Measurements from ENCODE around the gene RUFY2. TPM values are rescaled to one million over a fixed set of nuclear protein-coding genes. Genes with fewer than 3 reads are reported as not detected.

Gene RUFY2
- total RNA-seq, 4 donors from 2014 or later: 18.0 to 53.6 (median 29.0) TPM

GRCh38 chr10:68385740-68386139, 21.3 kb downstream of the RUFY2 start:
- peaks cover 0 to 82% (median 0%) of the 10 kb centered on the region in 3 donors for H3K36me3 ChIP-seq
- no peak overlapping the region for H3K4me3 ChIP-seq
- TF ChIP-seq CTCF (IDR thresholded peaks at IDR 0.05): no peak
- TF ChIP-seq POLR2A (IDR thresholded peaks at IDR 0.05): no peak
- no peaks in the 10 kb centered on the region for H3K27me3 ChIP-seq
- H3K9me3 ChIP-seq: no peaks in the 10 kb centered on the region
- H3K27ac ChIP-seq: no peak overlapping the region
- no peaks in the 10 kb centered on the region for H3K4me1 ChIP-seq
- DNase-seq: no peak

- TF ChIP-seq POLR2A (IDR thresholded peaks at IDR 0.05): no peak
- no peak for TF ChIP-seq CTCF (IDR thresholded peaks at IDR 0.05)
- no peaks in the 10 kb centered on the region for H3K4me1 ChIP-seq
- peaks cover 0 to 9% (median 2%) of the 10 kb centered on the region in 4 donors for H3K9me3 ChIP-seq
- no peaks in the 10 kb centered on the region for H3K27me3 ChIP-seq
- no peak overlapping the region for H3K4me3 ChIP-seq
- no peak for DNase-seq
- H3K36me3 ChIP-seq: peaks cover 0 to 62% (median 0%) of the 10 kb centered on the region in 3 donors
- no peak overlapping the region for H3K27ac ChIP-seq
Measured at GRCh38 chr10:68371604-68372003, 35.5 kb downstream of the RUFY2 start.

- TF ChIP-seq CTCF (IDR thresholded peaks at IDR 0.05) (no peak), POLR2A (IDR thresholded peaks at IDR 0.05) (no peak)
- Histone ChIP-seq H3K9me3 (peaks cover 0 to 8% (median 2%) of the 10 kb centered on the region in 4 donors), H3K27me3 (no peaks in the 10 kb centered on the region), H3K36me3 (peaks cover 0 to 44% (median 0%) of the 10 kb centered on the region in 3 donors), H3K27ac (no peak overlapping the region), H3K4me3 (no peak overlapping the region), H3K4me1 (no peaks in the 10 kb centered on the region)
- no peak for DNase-seq
Measured at GRCh38 chr10:68367121-68367520, 40.0 kb downstream of the RUFY2 start.

GRCh38 chr10:68366600-68366999, 40.5 kb downstream of the RUFY2 start:
- no peak overlapping the region for H3K4me3 ChIP-seq
- no peaks in the 10 kb centered on the region for H3K4me1 ChIP-seq
- TF ChIP-seq POLR2A (IDR thresholded peaks at IDR 0.05) (no peak), CTCF (IDR thresholded peaks at IDR 0.05) (no peak)
- no peak overlapping the region for H3K27ac ChIP-seq
- no peaks in the 10 kb centered on the region for H3K27me3 ChIP-seq
- peaks cover 0 to 2% (median under 1%) of the 10 kb centered on the region in 4 donors for H3K9me3 ChIP-seq
- no peak for DNase-seq
- peaks cover 0 to 43% (median 0%) of the 10 kb centered on the region in 3 donors for H3K36me3 ChIP-seq

GRCh38 chr10:68365611-68366010, 41.5 kb downstream of the RUFY2 start:
- no peak overlapping the region for H3K4me3 ChIP-seq
- H3K27me3 ChIP-seq: no peaks in the 10 kb centered on the region
- no peak for DNase-seq
- no peak overlapping the region for H3K27ac ChIP-seq
- no peaks in the 10 kb centered on the region for H3K9me3 ChIP-seq
- peaks cover 0 to 43% (median 0%) of the 10 kb centered on the region in 3 donors for H3K36me3 ChIP-seq
- no peaks in the 10 kb centered on the region for H3K4me1 ChIP-seq
- TF ChIP-seq POLR2A (IDR thresholded peaks at IDR 0.05): no peak

GRCh38 chr10:68364101-68364886, 42.8 kb downstream of the RUFY2 start:
- no peak for DNase-seq
- H3K27ac ChIP-seq: no peak overlapping the region
- H3K27me3 ChIP-seq: no peaks in the 10 kb centered on the region
- H3K36me3 ChIP-seq: peaks cover 0 to 37% (median 0%) of the 10 kb centered on the region in 3 donors
- no peaks in the 10 kb centered on the region for H3K4me1 ChIP-seq
- H3K4me3 ChIP-seq: no peak overlapping the region
- H3K9me3 ChIP-seq: no peaks in the 10 kb centered on the region
- TF ChIP-seq CTCF (IDR thresholded peaks at IDR 0.05) (no peak), POLR2A (IDR thresholded peaks at IDR 0.05) (no peak)

Measured in Peyer's patch (tissue), 4 donors.